GM19025 (cell line): Measurements from ENCODE around the gene SRPK1.

Source experiments
- ATAC-seq: cut with Tn5 transposase; IDR thresholded peaks from one replicate; pipeline ENCODE4 v1.9.1; 2021; ENCODE audit warnings: mild to moderate bottlenecking, low read depth, moderate library complexity; ENCODE audit not compliant: unreplicated experiment

The SRPK1 gene

GRCh38 chr6:35831257-35832007 is 89.5 kb downstream of the SRPK1 start:
- no peak for ATAC-seq

DNA sequence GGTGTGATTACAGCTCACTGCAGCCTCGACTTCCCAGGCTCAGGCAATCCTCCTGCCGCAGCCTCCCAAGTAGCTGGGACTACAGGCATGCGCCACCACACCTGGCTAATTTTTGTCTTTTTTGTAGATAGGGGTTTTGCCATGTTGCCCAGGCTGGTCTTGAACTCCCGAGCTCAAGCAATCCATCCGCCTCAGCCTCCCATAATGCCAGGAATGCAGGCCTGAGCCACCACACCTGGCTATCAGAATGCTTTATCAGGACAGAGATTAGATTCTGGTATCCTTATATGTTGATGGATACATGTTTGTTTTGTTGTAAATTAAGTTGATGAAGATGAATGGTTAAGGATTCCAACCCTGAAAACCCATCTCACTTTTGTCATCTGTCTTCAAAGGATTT is 91.6 kb downstream of the SRPK1 start:
- ATAC-seq, result no peak

GRCh38 chr6:35824552-35825192 is 96.2 kb downstream of the SRPK1 start:
- ATAC-seq, result no peak

DNA sequence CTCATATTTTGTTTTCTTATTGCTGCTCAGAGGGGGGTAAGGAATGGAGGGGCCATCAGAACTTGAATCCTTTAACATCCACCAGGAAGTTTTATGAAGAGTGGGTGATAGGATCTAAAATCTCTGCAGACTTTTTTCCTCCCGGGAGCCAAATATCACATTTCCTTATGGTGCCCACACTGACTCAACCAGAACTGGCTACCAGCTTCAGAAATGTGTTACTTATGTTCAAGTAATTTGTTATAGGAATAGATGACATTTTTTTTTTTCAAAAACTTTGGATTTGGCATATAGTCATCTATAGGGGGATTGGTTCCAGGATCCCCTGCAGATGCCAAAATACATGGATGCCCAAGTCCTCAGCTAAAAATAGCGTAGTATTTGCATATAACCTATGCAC is 97.3 kb downstream of the SRPK1 start:
- no peak for ATAC-seq

- ATAC-seq, result no peak
Observed at GRCh38 chr6:35817515-35817914, 103.4 kb downstream of the SRPK1 start.

GRCh38 chr6:35811699-35811995 is 109.3 kb downstream of the SRPK1 start:
- ATAC-seq, result no peak

GRCh38 chr6:35810971-35811698 is 109.8 kb downstream of the SRPK1 start:
- no peak for ATAC-seq

- ATAC-seq, result no peak
Observed at GRCh38 chr6:35809809-35810208, 111.1 kb downstream of the SRPK1 start.

GRCh38 chr6:35808688-35809087 is 112.2 kb downstream of the SRPK1 start:
- ATAC-seq, result no peak

- no peak for ATAC-seq
Observed at GRCh38 chr6:35804996-35805736, 115.7 kb downstream of the SRPK1 start, which contains the start of gene LHFPL5. Gene LHFPL5, plus strand, starts transcription at chr6:35805352. Its CDS starts 319 bp downstream, at chr6:35805671.

DNA sequence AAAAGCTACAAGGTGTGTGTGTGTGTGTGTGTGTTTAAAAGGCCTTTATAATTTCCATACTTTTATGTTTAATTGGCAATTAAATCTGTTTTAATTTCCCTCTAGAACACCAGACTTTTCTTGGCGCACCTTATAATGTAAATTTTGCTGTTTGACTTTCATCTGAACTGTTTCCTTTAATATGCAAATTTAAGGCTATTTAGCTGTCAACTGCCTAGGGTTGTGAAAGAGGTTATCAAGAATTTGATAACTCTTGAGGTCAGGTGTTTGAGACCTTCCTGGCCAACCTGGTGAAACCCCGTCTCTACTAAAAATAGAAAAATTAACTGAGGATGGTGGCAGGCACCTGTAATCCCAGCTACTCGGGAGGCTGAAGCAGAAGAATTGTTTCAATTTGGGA is 119.8 kb downstream of the SRPK1 start:
- no peak for ATAC-seq

- no peak for ATAC-seq
Observed at GRCh38 chr6:35798706-35799105, 122.2 kb downstream of the SRPK1 start.

DNA sequence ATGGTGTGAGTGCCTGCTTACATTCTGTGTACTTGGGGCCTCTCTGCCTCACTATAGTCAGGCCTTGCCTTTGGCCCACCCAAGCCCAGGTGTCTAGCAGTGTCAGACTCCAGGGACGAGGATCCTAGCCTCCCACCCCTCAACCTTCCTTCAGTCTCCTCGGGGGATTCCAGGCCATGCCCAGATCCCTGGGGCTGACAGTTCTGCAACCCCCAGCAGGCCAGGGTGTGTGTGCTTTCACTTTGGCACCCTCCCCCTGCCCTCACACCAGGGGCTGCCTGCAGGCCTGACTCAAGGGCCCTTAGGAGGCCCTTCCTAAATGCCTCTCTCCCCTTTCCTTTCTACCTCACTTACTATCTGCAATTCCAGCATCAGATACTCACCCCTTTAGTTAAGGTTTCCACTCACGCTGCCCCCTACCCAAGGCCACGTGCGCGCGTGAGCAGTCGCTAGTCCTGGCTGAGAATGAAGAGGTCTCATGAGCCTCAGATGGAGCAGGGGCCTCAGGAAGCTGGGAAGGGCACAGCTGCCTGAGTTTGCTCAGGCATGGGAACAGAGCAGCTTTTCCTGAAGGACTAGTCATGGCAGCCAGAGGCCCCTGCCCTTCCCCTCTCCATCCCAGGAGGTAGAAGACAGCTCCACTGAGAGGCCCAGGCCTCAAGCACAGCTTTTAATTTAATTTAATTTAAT is 122.9 kb downstream of the SRPK1 start:
- ATAC-seq, result no peak

DNA sequence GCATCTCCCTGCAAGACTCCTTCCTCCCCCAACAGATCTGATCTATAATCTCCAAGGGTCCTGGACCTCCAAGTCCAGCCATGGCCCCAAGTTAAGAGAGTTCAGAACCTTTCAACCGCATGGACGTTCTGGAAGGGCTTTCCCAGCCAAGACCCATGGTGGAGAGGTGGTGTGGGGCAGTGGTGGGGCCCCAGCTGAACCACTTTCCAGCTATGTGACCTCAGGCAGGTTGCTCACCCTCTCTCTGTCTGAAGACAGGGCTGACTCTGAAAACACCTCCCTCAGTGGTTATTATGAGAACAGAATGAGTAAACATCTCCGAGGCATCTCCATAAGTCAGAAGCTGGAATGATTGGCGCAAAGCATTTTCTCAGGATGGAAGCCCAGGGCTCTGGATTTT is 124.7 kb downstream of the SRPK1 start:
- ATAC-seq, result no peak

DNA sequence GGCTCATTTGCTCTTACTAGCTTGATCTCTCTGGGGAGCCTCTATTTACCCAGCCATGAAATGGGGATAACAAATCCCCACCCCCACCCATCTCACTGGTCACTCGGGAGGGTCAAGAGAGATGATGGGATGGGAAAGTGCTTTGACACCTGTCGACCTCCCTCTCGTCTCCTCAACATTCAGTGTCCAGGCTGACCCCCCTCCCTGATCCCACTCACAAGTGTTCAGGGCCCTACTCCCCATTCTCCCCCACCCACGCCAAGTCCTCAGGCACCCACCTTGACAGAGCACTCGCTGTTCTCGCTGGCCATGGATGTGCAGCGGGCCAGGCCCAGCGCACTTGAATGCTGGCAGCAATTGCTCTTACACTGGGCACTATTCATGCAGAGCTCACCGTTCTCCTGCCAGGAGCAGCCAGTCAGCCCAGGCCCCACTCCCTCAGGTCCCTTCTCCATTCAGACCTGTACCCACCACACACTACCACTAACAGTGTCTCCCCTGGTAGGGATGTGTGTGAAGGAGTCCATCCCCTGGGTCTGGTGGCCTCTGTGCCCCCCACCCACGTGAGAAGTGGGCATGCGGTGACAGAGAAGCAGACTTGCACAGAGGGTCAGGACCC is 125.3 kb downstream of the SRPK1 start:
- no peak for ATAC-seq

DNA sequence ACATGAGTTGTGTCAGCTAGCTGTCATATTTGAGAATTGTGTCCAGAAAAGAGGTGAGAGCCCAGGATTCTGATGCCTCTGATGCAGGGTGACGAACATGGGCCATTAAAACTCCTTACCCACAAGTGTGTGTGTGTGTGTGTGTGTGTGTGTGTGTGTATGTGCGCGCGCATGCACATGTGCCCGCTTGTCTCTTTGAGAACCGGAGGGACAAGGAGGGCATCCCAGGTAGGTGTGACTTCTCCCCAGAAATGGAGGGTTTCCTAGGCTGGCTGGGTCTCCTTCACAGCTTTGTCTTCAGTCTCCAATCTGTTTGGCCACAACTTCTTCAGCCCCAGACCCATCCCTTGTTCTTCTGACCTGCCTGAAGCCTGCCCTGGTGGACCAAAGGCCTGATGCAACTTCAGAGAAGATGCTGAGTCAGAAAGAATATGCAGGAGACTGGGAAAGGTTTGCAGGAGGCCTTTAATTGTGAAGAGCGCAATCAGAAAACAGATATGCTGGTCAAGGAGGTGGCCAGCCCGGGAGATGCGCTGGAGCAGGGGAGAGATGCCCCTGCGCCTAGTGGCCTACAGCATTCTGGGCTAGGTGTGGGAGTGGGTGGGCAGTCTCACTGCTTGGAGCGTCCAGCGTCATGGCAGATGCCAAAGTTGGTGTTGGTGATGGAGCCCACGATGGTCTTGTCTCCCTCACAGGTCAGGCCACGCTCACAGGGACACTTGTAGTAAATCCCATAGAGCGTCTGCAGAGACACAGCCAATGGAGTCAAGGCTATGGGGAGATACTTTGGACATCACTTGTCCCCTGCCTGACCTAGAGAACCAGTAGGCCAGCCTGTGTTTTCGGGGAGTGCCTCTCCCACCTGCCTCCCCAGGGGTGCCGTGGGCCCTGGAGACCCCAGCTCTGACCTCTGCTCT is 126.1 kb downstream of the SRPK1 start:
- ATAC-seq, result no peak

- no peak for ATAC-seq
Observed at GRCh38 chr6:35790683-35791082, 130.2 kb downstream of the SRPK1 start.

DNA sequence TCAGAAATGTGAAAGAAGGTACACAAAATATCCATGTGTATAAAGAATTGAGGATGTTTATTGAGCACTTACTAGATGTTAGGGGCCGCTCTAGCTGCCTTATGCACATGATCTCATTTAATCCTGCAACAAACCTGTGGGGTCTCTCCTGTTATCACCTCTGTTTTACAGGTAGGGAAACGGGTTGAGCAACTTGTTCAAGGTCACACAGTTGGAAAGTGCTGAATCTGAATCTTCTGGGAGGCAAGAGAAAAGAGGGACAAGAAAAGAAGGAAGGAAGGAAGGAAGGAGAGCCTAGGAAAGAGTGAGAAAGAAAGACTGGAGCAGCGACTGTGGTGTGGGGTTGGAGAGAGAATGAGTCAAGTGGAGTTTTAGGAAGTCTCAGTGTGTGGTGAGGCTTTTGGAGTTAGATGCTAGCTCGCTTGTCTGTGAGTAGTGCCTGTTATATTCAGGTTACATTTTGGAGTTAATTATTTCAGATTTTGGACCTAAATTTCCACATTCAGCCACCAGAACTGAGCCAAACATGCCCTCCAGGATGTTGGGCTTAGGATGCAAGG is 132.4 kb downstream of the SRPK1 start:
- ATAC-seq, result no peak
